NCI-H510A treated with DMSO at 0.1 percent for 48 hours (cell line): ENCODE results near the gene RAI2.

Experiments
- DNase-seq: peaks from one replicate; lab custom pipeline; 2025; lab: John Stamatoyannopoulos, UW

RAI2 gene

GRCh38 chrX:17779434-17779833 is 81.7 kb downstream of the RAI2 start:
- no peak for DNase-seq

- DNase-seq: no peak
These were observed 82.1 kb downstream of the RAI2 start for GRCh38 chrX:17778997-17779396.

GRCh38 chrX:17774053-17774452 is 87.0 kb downstream of the RAI2 start:
- DNase-seq: no peak

GRCh38 chrX:17773221-17773876 is 87.7 kb downstream of the RAI2 start:
- DNase-seq: no peak

- no peak for DNase-seq
These were observed 91.3 kb downstream of the RAI2 start for GRCh38 chrX:17769701-17770269.

GRCh38 chrX:17768997-17769396 is 92.1 kb downstream of the RAI2 start:
- DNase-seq: no peak

- no peak for DNase-seq
These were observed 93.4 kb downstream of the RAI2 start for GRCh38 chrX:17767734-17768133.

- no peak for DNase-seq
These were observed 101.1 kb downstream of the RAI2 start for GRCh38 chrX:17759990-17760389.

- DNase-seq: no peak
These were observed 102.7 kb downstream of the RAI2 start for GRCh38 chrX:17758382-17758781.

GRCh38 chrX:17750436-17750835 is 110.7 kb downstream of the RAI2 start:
- DNase-seq: no peak
